ENCODE measurements around the gene GPD1L.

Gene GPD1L

GRCh38 chr3:32120471-32120870, 14.1 kb downstream of the GPD1L start (continued):
- TF ChIP-seq ZNF501 (tag by site-specific recombination; IDR thresholded peaks at IDR 0.05) (no peak), PRDM2 (tag by site-specific recombination; IDR thresholded peaks at IDR 0.05; ENCODE audit: borderline replicate concordance) (no peak)

DNA sequence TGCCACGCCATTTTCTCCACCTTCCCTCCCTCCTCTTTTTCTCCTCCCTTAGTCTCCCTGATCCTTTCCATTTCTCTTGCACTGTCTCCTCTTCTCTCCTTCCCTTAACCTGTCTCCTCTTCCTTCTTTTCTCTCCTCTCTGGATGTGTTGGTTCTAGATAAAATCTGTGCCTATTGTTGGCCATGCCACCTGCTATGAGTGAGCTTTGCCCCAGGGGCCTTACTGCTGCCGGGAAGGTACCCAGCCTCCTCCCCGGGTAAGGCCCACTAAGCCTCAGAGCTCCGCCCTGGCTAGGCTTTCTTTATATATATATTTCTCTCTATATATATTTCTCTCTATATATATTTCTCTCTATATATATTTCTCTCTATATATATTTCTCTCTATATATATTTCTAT, 14.7 kb downstream of the GPD1L start:
- ChIA-PET CTCF (no interaction called here), POLR2A (no interaction called here)
- Histone ChIP-seq H3K4me1 (ENCODE audit: control insufficient read depth, insufficient read depth, low read length) (no peaks in the 10 kb centered on the region), H3K27ac (ENCODE audit: extremely low read depth, low read depth, low read length) (no peak overlapping the region), H3K36me3 (ENCODE audit: control insufficient read depth in 2 of 2, insufficient read depth in 1 of 2, low read length in 2 of 2) (no peaks in the 10 kb centered on the region), H3K9me3 (ENCODE audit: control insufficient read depth, insufficient read depth, low read depth, low read length) (no peaks in the 10 kb centered on the region), H3K4me3 (ENCODE audit: low read depth, low read length) (no peak overlapping the region)
- no peak for TF ChIP-seq KLF16 (tag by site-specific recombination; IDR thresholded peaks at IDR 0.05)
- no peak for TF ChIP-seq KLF1 (tag by site-specific recombination; IDR thresholded peaks at IDR 0.05)
- peak; percentile 47; the same call in 1 of the 2 replicates for TF ChIP-seq PRDM1 (tag by site-specific recombination; IDR thresholded peaks at IDR 0.05)
- no peak for TF ChIP-seq ZNF202 (tag by site-specific recombination; IDR thresholded peaks at IDR 0.05; ENCODE audit: borderline replicate concordance)
- TF ChIP-seq, protein P1, sequence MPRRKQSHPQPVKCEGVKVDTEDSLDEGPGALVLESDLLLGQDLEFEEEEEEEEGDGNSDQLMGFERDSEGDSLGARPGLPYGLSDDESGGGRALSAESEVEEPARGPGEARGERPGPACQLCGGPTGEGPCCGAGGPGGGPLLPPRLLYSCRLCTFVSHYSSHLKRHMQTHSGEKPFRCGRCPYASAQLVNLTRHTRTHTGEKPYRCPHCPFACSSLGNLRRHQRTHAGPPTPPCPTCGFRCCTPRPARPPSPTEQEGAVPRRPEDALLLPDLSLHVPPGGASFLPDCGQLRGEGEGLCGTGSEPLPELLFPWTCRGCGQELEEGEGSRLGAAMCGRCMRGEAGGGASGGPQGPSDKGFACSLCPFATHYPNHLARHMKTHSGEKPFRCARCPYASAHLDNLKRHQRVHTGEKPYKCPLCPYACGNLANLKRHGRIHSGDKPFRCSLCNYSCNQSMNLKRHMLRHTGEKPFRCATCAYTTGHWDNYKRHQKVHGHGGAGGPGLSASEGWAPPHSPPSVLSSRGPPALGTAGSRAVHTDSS (tag by site-specific recombination; IDR thresholded peaks at IDR 0.05) = no peak
- no peak for TF ChIP-seq ZNF558 (tag by site-specific recombination; IDR thresholded peaks at IDR 0.05)

GRCh38 chr3:32123620-32124019, 17.2 kb downstream of the GPD1L start:
- no peaks in the 10 kb centered on the region for H3K9me3 ChIP-seq (ENCODE audit: control insufficient read depth, insufficient read depth, low read depth, low read length)
- CTCF ChIA-PET = no interaction called here
- TF ChIP-seq ZNF645 (tag by site-specific recombination; IDR thresholded peaks at IDR 0.05) = no peak
- no peak for TF ChIP-seq BCL11A (tag by site-specific recombination; IDR thresholded peaks at IDR 0.05; ENCODE audit: low read depth)
- TF ChIP-seq OSR2 (tag by site-specific recombination; IDR thresholded peaks at IDR 0.05) = no peak
- no peak for TF ChIP-seq ZNF350 (tag by site-specific recombination; IDR thresholded peaks at IDR 0.05)
- no peak for TF ChIP-seq ZNF664 (tag by site-specific recombination; IDR thresholded peaks at IDR 0.05)
- TF ChIP-seq, protein P2, sequence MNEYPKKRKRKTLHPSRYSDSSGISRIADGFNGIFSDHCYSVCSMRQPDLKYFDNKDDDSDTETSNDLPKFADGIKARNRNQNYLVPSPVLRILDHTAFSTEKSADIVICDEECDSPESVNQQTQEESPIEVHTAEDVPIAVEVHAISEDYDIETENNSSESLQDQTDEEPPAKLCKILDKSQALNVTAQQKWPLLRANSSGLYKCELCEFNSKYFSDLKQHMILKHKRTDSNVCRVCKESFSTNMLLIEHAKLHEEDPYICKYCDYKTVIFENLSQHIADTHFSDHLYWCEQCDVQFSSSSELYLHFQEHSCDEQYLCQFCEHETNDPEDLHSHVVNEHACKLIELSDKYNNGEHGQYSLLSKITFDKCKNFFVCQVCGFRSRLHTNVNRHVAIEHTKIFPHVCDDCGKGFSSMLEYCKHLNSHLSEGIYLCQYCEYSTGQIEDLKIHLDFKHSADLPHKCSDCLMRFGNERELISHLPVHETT (tag by site-specific recombination; IDR thresholded peaks at IDR 0.05) = no peak
- TF ChIP-seq ZNF580 (tag by site-specific recombination; IDR thresholded peaks at IDR 0.05) = no peak
- no peak for TF ChIP-seq ZNF394 (tag by site-specific recombination; IDR thresholded peaks at IDR 0.05; ENCODE audit: borderline replicate concordance)
- no peak for TF ChIP-seq GLI4 (tag by site-specific recombination; IDR thresholded peaks at IDR 0.05)
- TF ChIP-seq BCL11B (tag by site-specific recombination; IDR thresholded peaks at IDR 0.05; ENCODE audit: low read depth) = no peak
- TF ChIP-seq, protein P3, sequence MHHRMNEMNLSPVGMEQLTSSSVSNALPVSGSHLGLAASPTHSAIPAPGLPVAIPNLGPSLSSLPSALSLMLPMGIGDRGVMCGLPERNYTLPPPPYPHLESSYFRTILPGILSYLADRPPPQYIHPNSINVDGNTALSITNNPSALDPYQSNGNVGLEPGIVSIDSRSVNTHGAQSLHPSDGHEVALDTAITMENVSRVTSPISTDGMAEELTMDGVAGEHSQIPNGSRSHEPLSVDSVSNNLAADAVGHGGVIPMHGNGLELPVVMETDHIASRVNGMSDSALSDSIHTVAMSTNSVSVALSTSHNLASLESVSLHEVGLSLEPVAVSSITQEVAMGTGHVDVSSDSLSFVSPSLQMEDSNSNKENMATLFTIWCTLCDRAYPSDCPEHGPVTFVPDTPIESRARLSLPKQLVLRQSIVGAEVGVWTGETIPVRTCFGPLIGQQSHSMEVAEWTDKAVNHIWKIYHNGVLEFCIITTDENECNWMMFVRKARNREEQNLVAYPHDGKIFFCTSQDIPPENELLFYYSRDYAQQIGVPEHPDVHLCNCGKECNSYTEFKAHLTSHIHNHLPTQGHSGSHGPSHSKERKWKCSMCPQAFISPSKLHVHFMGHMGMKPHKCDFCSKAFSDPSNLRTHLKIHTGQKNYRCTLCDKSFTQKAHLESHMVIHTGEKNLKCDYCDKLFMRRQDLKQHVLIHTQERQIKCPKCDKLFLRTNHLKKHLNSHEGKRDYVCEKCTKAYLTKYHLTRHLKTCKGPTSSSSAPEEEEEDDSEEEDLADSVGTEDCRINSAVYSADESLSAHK (tag by site-specific recombination; IDR thresholded peaks at IDR 0.05) = no peak
- TF ChIP-seq ZNF433 (tag by site-specific recombination; IDR thresholded peaks at IDR 0.05; ENCODE audit: low read depth) = no peak
- no peak for TF ChIP-seq ZNF221 (tag by site-specific recombination; IDR thresholded peaks at IDR 0.05; ENCODE audit: borderline replicate concordance)
- no peak for TF ChIP-seq ZNF777 (tag by site-specific recombination; IDR thresholded peaks at IDR 0.05; ENCODE audit: borderline replicate concordance)

More at GRCh38 chr3:32123620-32124019, 17.2 kb downstream of the GPD1L start:
- H3K4me3 ChIP-seq (ENCODE audit: low read depth, low read length) = no peak overlapping the region
- H3K27ac ChIP-seq (ENCODE audit: extremely low read depth, low read depth, low read length) = no peak overlapping the region
- no peaks in the 10 kb centered on the region for H3K36me3 ChIP-seq (ENCODE audit: control insufficient read depth in 2 of 2, insufficient read depth in 1 of 2, low read length in 2 of 2)
- POLR2A ChIA-PET = no interaction called here
- no peaks in the 10 kb centered on the region for H3K4me1 ChIP-seq (ENCODE audit: control insufficient read depth, insufficient read depth, low read length)
